TTC549 (cell line): ENCODE measurements around the gene DSTN.

ENCODE experiments used
- FAIRE-seq: peaks from 2 replicates; lab custom pipeline; 2012; peaks lifted over from hg19 to GRCh38; lab: Jason Lieb, UNC

DSTN gene

DNA sequence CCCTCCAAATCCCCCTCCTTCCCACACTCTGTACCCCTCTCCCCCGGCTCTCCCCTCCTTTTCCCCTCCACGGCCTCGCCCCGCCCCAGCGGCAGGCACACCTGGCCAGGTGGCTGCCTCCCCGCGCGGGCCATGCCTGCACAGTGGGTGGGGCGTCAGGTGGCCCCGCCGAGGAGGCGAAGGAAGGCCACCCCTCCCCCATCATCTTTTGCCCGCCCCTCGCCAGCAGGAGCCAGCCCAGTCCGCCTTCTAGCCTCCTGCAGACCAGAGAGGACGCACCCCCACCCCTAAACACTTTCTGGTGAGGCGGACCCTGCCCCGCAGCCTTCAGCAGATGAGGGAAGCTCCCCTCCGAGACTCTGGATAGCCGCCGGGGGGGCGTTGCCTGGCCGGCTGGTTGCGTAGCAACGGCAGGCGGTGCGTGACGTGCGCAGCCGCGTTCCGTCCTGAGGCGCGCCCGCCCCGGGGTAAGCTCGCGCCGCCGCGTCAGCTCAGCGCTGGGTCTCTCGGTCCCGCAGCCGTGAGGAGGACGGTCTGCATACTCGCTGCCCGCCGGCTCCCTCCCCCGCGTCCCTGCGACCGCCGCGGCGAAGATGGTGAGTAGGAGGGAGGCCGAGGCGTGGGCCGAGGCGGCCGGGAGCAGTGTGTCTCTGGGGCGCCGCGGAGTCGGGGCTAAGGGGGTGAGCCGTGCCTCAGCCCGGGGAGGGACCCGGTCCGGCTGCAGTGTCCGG lies at the start of gene DSTN:
Gene DSTN, plus strand, starts transcription at position 460 of the 731 bp plus-strand sequence. Its CDS starts 134 bp downstream, at position 594.
- FAIRE-seq = no peak

DNA sequence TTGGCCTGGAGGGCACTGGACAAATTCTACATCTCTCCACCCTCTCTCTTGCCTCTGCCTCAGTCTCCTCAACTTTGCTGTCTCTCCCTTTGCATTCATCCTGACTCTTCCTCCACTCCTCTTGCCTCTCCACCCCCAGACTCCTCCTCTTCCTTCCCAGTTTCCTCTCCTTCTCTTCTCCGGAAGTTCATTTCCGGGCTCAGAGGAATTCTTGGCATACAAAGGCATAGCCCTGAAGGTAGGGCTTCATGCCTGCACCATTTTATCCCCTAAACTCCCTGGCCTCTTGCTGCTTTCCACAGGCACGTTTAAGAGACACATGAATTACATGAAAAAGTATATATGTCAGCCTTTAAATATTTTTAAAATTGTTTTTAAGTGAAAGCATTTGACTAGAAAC lies 49.3 kb upstream of the DSTN start:
- FAIRE-seq = no peak

DNA sequence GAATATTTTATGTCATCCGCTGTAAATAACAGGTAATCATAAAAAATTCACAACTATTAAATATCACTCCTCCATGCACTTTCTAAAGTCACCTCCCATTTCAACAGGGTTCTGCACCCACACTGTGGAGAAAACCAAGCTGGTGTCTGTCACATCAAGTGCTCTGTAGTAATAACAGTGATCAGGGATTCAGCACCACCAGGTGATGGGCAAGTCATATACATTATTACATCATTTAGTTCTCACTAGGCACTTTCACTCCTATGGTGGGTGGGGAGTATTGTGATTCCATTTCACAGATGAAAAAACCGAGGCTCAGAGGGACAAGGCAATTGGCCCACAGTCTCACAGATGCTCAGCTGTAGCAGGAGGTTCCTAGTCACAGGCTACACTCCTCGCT lies 47.3 kb upstream of the DSTN start:
- FAIRE-seq = no peak

DNA sequence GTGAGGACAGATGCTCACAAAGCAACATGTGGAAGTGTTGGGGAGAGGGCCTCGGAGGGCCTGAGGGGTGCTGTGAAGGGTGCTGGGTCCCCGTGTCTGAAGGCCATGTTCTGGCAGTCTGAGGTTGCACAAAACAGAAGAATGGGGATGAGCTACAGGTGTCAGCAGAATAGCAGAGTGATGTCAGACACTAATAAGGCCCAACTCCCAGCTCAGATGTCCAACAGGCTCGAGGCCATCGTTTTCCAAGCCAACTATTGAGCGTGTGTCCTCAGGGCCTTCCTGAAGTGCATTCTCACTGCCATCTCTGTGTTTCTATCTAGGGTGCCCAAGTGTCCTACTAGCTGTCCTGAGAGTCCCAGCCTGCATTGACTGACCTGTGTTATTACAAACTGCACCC lies 46.5 kb upstream of the DSTN start:
- FAIRE-seq = no peak

DNA sequence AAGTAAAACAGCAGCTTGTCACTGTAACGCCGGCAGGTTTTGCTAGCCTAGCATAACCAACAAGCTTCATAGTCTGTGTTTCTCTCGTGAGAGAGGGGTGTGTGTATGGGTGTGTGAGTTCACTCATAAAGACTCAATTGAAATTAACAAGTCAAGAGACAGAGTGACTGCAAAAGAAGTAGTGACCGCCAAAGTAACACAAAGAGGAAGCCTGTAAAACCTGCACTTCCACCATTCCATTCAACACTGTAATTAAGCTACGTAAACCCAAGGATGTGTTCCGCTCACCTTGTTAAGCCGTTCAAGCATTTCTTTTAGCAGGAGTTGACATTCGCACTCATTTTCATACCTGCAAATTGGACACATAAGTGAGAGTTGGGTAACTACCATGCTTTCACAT lies 45.3 kb upstream of the DSTN start:
- FAIRE-seq = no peak

DNA sequence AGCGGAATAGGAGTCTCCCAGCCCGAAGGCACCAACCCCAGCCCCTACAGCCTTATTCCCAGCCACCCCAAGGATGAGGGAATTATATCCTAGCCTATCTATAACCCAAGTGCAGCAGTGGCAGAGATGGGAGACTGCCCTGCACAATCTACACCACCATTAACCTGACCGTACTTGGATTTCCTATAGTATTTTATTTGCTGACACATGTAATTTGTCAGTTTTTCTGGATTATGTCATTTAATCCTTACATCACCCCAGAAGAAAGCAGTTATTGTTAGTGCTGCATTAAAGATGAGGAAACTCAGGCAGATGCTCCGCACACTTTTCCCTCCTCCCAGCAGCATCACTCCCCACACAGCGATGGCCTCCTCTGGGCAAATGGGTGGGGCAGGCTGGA lies 44.7 kb upstream of the DSTN start:
- no peak for FAIRE-seq

DNA sequence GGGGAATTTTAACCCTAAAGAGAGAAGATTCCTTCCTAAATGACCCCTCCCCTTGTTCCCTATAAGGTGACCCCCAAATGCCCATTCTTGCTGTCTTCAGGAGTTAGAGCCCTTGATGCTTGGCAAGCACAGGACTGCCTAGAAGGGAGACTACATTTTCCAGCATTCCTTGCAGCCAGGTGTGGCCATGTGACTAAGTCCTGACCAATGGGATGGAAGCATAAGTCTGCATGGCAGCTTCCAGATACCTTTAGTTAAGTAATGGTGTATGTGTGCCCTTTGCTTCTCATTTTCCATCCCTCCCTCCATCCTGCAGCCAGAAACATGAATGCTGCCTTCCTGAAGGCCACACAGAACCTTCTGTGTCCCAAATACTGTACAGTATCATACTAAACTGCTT lies 44.2 kb upstream of the DSTN start:
- no peak for FAIRE-seq

DNA sequence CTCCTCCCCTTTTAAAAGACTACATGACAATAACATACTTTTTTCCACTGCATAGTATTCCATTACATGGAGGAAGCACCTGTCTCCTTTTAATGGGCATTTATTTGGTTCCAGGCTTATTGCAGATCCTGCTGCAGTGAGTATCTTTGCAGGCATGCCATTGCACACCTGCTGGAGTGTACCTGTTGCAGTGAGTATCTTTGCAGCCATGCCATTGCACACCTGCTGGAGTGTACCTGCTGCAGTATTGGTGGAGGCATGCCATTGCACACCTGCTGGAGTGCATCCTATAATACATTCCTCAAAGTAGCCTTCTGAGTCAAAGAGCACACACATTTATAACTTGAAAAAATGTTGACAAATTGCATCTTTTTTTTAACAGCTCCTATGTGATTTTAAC lies 40.3 kb upstream of the DSTN start:
- no peak for FAIRE-seq

DNA sequence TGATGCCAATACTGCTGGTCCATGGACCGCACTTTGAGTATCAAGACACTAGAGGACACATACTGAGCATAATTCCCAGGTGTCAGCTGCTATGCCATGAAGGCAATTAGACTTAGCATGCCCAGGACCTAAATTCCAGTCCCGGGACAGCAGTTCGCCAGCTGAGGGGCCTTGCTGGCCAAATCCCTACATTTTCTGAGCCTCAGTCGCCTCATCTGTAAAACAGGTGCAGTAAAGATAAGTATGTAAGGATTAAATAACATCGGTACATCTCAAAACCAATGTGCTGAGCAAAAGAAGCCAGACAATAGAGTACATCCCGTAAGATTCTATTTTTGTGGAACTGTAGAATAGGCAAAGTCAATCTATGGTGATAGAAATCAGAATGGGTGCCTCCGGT lies 39.7 kb upstream of the DSTN start:
- no peak for FAIRE-seq

DNA sequence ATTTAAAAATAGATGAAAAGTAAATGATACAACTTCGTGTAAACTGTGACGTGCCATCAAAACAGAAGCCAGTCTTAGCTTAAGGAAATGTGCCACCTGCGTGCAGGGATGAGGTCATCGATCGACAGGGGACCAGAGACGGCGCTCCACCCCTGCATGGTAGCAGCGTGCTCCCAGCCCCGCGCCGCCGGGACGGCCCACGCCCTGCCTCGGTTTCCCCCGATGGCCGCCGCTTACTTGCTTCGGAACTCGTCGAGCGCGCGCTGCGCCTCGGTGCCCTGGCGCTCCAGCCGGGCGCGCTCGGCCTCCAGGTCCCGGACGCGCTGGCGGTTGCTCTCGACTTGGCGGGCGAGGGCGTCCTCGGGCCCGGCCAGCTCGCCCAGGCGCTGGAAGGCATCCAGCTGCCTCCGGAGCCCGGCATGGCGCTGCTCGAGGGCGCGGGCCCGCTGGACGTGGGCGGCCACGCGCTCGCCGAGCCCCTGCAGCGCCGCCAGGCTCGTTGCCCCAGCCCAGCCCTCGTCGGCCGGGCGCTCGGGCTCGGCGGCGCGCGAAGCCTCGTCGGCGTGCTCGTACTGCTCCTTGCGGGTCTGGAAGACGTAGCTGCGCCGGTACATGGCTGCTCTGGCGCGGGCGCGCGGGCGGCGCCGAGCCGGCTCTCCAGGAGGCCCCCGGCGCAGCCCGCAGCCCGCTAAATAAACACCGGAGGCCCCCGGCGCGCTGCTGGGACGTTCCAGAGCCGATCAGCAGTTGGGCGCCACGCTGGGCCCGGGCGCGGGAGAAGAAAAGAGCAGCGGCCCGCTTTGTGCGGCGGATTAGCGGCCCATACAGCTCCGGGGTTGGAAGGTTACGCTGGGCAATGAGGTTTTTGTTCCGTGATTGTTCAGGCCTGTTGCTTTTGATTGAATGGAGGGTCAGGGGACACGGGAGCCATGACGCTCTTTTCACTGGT lies 38.9 kb upstream of the DSTN start, which contains the start of gene BFSP1:
Gene BFSP1, minus strand, starts transcription at position 664 of the 949 bp plus-strand sequence. Its CDS starts 50 bp downstream, at position 614.
- FAIRE-seq = no peak

DNA sequence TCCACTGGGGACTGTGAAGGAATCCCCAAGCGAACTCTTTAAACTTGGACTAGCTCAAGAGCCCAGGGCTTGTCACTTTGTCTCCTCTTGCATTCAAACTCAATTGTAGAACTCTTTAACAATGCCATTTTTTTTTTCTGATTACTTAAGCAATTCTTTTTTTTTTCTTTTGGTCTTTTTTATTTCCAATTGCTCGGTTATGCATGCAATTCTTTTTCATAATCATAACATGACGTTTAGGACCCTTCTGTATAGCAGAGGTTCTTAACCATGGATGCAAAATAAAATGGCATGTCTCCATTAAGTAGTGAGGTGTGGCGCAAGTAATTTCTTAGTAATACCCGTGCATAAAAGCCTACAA lies 38.2 kb upstream of the DSTN start:
- FAIRE-seq = no peak

DNA sequence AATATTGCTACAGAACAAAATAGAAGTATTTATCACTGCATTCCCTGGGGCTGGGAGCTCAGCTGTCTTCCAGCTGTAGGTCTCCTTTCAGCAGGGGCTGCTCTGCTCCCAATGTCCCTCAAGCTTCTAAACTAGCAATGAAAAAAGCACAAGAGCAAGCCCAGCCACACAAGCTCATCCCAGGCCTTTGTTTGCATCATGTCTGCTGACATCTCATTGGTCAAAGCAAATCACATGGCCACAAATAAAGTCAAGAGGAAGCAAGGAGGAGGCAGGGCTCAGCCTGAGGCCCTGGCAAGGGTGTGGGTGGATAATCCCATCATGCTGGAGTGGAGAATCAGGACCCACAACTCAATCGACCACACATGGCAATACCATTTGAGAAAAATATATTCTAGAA lies 36.5 kb upstream of the DSTN start:
- FAIRE-seq = no peak

DNA sequence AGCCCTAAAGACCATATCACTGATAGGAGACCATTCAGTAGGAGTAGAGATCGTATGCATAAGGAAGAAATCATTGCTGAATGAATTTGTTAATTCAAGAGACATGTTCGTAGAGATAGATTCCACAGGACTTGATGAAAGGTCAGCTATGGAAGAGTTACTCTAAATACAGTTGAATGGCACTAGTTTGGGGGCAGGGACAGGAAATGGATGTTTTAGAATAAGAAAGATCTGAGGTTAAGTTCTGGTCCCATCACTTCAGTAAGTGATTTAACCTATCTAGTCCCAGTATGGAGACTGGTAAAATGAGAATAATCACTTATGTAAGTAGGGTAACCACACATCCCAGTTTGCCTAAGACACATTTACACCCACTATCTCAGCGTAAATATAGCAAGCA lies 35.8 kb upstream of the DSTN start:
- FAIRE-seq = no peak

DNA sequence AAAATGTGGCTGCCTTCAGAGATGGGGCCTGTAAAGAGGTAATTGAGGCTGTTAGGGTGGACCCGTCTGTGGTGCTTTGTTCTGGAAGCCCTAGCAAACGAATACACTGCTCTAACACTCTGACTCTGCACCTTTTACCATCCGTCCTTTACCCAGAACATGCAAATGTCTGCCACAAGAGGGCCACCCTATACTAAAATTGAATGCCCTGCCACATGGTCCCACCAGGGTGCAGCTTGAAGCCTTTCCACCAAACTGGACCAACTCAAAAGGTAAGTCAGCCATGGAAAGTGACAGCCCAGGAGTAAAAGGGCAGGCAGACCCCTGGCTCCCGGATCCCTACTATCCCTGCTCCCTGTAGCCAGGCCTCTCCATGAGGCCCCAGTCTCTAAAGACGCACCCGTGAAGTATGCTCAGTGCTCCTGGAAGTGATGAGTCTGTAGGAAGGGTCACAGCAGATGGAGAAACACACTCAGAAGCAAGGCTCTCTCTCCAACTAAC lies 32.9 kb upstream of the DSTN start:
- no peak for FAIRE-seq

DNA sequence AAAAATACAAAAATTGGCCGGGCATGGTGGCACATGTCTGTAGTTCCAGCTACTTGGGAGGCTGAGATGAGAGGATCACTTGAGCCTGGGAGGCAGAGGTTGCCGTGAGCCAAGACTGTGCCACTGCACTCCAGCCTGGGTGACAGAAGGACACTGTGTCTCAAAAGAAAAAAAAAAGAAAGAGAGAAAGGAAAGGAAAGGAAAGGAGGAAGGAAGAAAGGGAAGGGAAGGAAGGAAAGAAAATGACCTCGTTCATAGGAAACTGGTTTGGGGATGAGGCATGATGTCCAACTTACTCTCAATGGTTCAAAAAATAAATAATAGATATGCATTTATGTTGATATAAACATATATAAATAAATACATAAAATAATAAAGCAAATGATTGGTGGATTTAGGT lies 31.9 kb upstream of the DSTN start:
- FAIRE-seq = no peak

DNA sequence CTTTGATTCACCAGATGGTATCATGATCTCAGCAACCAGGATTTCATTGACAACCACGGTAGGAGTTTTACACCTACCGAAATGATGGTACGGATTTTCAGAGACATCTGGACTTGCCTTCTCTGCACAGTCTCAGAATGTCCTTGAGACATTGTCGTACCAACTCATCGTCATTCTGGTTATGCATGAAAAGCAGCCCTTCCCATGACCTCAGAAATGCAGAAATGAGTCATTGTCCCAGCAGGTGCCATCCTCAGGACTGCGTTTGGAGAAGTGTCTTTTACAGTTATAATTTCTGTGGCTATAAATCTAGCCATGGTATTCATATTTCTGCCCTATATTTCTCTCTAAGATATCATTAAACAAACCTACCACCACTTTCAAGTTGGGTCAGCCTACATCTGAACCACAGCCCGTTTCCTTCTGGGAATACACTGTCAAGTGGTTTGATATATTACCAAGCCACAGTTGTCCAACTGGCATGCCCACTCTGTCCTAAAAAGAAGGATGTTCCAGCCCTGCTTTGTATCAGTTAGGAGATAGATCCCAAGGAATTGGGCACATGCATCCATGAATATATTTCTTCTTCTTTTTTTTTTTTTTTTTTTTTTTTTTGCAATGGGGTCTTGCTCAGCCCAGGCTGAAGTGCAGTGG lies 31.2 kb upstream of the DSTN start:
- no peak for FAIRE-seq

DNA sequence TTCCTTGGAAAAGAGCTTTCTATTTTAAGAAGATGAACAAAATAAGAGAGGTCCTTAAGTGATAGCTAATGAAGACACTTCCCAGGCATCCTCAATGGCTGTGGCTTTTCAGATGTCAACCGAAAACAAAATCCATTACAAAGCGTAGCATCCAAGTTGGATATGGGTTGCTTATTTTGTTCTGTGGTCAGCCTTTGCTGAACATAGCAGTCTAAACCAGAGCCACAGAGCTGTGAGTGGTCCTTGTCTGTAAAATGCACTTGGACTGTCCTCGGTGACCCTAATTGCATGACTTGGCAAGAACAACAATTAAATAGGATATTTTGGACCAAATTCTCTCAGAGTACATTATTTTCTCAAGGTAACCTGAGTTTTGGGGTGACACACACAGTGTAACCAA lies 28.3 kb upstream of the DSTN start:
- FAIRE-seq = no peak

DNA sequence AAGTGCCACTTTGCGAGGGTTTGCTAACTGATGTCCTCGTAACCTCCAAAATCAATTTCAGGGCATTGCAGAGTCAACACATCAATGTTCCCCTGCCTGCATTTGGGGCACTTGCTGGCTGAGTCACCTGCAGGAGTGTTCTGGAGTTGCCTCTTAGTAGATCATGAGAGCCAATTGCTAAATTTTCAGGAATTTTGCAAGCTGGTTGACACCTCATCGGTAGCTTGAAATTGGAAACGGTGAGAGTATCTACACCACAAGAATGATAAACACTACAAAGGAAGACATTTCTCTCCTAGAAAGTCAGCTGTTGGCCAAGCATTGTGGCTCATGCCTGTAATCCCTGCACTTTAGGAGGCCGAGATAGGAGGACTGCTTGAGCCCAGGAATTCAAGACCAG lies 27.9 kb upstream of the DSTN start:
- no peak for FAIRE-seq

DNA sequence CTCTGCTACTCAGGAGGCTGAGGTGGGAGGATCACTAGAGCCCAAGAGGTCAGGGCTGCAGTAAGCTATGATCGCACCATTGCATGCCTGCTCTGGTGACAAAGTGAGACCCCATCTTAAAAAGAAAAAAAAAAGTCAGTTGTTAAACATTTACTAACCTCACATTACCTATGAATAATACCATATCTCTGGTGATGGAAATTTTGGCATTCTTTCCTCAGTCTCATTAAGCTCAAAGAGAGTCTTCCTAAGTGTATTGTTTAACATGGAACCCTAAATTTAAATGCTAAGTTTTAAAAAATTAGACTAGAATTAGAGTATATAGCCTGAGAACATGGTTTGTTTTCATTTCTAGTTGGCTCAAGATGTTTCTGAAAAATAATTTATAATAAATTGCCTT lies 27.4 kb upstream of the DSTN start:
- FAIRE-seq = no peak

DNA sequence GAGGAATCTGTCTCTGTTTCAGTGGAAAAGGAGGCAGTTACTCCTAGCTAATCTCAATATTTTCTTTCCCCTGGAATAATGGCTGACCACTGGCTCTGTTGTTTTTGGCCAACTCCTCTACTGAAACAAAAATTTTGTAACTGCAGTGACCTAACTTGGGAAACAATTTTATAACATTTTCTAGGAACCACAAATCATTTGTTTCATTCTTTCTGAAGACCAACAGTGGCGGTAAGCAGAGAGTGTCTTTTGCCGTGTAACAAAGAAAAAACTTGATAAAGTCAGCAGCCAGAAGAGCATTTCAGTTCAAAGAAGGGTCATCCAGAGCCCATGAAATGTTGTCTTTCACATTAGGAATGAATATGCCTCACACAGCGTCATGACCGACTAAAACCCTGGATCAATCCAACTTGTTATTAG lies 26.9 kb upstream of the DSTN start:
- no peak for FAIRE-seq

DNA sequence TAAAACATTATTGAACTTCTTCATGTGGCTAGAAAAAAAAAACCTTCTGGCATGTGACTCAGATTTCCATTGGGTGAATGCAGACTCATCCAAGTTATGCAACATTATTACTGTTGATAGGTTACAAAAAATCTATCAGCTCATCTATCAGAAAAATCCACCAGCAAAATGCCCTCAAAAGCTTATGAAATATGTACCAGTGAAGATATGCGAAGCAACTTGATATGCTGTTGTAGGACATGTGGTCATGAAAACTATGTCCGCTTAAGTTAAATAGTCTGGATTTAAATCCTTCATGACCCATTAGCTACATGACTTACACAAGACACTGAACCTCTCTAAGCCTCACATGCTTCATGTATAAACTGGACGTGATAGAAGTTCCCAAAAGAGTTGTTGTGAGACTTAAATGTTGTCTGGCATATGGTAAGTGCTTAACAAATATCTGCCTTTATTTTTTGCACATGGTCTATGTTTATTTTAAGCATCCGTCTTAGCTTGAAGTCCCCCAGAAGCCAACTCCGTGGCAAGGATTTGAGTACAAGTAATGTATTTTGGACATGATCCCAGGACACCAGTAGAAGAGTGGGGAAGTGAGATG lies 26.2 kb upstream of the DSTN start:
- FAIRE-seq = no peak

DNA sequence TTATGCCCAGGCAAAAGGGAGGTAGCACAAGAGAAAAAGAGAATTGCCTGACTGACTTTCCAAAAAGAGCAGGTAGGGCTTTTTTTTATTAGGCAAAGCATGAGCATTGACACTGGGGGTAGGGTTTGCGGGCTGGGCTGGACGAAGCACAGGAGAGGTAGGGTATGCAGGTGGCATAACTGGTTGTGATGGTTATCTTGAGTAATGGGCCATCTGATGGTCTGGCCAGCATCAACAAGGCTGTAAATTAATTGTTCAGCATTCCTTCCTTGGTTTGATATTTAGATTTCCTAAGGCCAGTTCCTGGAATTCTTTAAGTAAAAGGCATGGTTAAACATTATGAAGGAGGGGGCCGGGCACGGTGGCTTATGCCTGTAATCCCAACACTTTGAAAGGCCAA lies 24.7 kb upstream of the DSTN start:
- no peak for FAIRE-seq
